Osteocyte (in vitro differentiated cells): ENCODE measurements around the gene EPB41L2. TPM values are rescaled to one million over a fixed set of nuclear protein-coding genes. Genes with fewer than 3 reads are reported as not detected.
A peak's percentile ranks its signal among the peaks of the same experiment; 100 is the strongest.

Source experiments
- DNase-seq: peaks from one replicate; pipeline ENCODE4 v3.0.0; 2021; ENCODE audit warnings: mixed read lengths; ENCODE audit not compliant: unreplicated experiment; ENCODE audit errors: extremely low spot score
- H3K27ac Mint-ChIP-seq: one replicate; pipeline ENCODE4 v1.8.0; 2021; ENCODE audit warnings: mild to moderate bottlenecking, mixed read lengths; ENCODE audit not compliant: unreplicated experiment
- H3K27me3 Mint-ChIP-seq: one replicate; pipeline ENCODE4 v1.8.0; 2021; ENCODE audit warnings: mixed read lengths; ENCODE audit not compliant: unreplicated experiment
- H3K36me3 Mint-ChIP-seq: one replicate; pipeline ENCODE4 v1.8.0; 2021; ENCODE audit warnings: mixed read lengths; ENCODE audit not compliant: unreplicated experiment
- H3K4me1 Mint-ChIP-seq: one replicate; pipeline ENCODE4 v1.8.0; 2021; ENCODE audit warnings: mixed read lengths; ENCODE audit not compliant: unreplicated experiment
- H3K4me3 Mint-ChIP-seq: one replicate; pipeline ENCODE4 v1.8.0; 2021; ENCODE audit warnings: mild to moderate bottlenecking, moderate library complexity, mixed read lengths; ENCODE audit not compliant: unreplicated experiment
- H3K9me3 Mint-ChIP-seq: one replicate; pipeline ENCODE4 v1.8.0; 2021; ENCODE audit warnings: mixed read lengths; ENCODE audit not compliant: unreplicated experiment
- total RNA-seq: library from RNA; stranded (reverse); gene quantifications from 2 replicates; pipeline ENCODE4 v1.2.1, GENCODE V29; 2021
- TF ChIP-seq, protein P1 (sequence below): fragments of 200-600 bp; sonication (generic); IDR thresholded peaks from 2 replicates; pipeline ENCODE4 v1.5.0; 2021; ENCODE audit warnings: antibody characterized with exemption, mild to moderate bottlenecking, moderate library complexity

EPB41L2 gene
- total RNA-seq, 1 donor from 2014 or later: 65.3 TPM

GRCh38 chr6:130841128-130841728 is 221.8 kb downstream of the EPB41L2 start:
- H3K27me3 Mint-ChIP-seq: no peaks in the 10 kb centered on the region
- no peak overlapping the region for H3K4me3 Mint-ChIP-seq
- peaks cover 2% of the 10 kb centered on the region for H3K36me3 Mint-ChIP-seq
- no peak overlapping the region for H3K27ac Mint-ChIP-seq
- H3K4me1 Mint-ChIP-seq: peaks cover 28% of the 10 kb centered on the region
- H3K9me3 Mint-ChIP-seq: no peaks in the 10 kb centered on the region
- TF ChIP-seq, protein P1, sequence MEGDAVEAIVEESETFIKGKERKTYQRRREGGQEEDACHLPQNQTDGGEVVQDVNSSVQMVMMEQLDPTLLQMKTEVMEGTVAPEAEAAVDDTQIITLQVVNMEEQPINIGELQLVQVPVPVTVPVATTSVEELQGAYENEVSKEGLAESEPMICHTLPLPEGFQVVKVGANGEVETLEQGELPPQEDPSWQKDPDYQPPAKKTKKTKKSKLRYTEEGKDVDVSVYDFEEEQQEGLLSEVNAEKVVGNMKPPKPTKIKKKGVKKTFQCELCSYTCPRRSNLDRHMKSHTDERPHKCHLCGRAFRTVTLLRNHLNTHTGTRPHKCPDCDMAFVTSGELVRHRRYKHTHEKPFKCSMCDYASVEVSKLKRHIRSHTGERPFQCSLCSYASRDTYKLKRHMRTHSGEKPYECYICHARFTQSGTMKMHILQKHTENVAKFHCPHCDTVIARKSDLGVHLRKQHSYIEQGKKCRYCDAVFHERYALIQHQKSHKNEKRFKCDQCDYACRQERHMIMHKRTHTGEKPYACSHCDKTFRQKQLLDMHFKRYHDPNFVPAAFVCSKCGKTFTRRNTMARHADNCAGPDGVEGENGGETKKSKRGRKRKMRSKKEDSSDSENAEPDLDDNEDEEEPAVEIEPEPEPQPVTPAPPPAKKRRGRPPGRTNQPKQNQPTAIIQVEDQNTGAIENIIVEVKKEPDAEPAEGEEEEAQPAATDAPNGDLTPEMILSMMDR: no peak
- DNase-seq: no peak

DNA sequence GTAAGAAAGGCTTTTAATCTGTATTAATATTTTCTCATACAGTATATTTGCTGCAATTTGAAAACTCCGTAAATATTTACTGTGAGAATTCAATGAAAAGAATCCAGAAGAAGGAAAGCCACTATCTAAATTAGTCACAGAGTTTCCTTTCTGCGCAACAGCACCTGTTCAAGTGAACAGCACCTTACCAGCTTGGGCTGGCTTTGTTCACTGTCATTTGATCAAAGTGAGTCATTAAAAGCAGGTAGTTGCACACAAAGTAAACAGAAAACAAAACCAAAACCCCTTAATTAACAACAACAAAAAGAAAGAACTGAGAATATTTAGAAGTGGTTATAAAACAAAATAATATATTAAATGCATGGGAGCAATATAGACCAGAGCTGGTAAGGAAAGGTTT is 223.0 kb downstream of the EPB41L2 start:
- H3K27ac Mint-ChIP-seq: no peak overlapping the region
- H3K36me3 Mint-ChIP-seq: peaks cover 2% of the 10 kb centered on the region
- TF ChIP-seq, protein P1: no peak
- H3K4me3 Mint-ChIP-seq: no peak overlapping the region
- no peaks in the 10 kb centered on the region for H3K27me3 Mint-ChIP-seq
- DNase-seq: no peak
- no peaks in the 10 kb centered on the region for H3K9me3 Mint-ChIP-seq
- peaks cover 30% of the 10 kb centered on the region for H3K4me1 Mint-ChIP-seq

DNA sequence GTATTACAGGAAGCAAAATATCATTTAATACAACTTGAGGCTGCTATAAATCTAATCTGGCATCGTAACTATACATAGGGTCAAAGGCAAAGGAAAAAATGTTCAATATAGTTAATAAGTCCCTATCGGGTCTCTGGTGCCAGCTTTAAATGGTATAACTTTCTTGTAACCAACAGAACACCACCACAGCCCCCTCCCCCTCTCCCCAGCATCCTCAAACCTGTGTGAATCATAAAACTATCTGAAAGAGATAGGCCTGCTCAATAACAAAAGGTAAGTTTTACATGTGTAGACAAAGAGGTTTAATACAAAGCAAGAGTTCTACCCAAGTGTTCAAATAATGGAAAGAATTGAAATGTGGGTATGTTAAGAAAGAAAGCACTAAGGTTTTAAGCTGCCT is 223.7 kb downstream of the EPB41L2 start:
- H3K27me3 Mint-ChIP-seq: no peaks in the 10 kb centered on the region
- H3K4me1 Mint-ChIP-seq: peaks cover 30% of the 10 kb centered on the region
- no peak overlapping the region for H3K4me3 Mint-ChIP-seq
- TF ChIP-seq, protein P1: no peak
- H3K27ac Mint-ChIP-seq: peak overlapping the region; percentile 11
- H3K9me3 Mint-ChIP-seq: no peaks in the 10 kb centered on the region
- no peak for DNase-seq
- peaks cover 2% of the 10 kb centered on the region for H3K36me3 Mint-ChIP-seq

DNA sequence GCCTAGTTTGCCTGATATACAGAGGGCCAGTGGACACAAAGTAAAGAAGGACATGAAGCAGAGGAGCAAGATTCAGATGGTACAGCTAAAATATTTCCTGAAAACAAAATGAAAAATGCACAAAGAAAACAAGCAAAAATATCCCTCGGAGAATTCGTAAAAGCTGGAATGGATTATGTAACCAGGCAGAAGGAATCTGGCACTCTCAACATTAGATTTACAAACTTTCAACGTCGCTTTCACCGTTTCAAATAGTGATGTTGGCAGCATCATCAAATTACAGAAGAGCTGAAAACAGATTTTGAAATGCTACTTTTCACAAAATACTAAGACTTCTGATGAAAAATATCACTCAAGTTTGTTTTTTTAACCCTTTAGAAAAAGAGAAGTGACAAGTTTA is 224.1 kb downstream of the EPB41L2 start:
- Mint-ChIP-seq H3K27ac (no peak overlapping the region), H3K4me3 (no peak overlapping the region), H3K27me3 (no peaks in the 10 kb centered on the region), H3K9me3 (no peaks in the 10 kb centered on the region), H3K36me3 (peaks cover 2% of the 10 kb centered on the region), H3K4me1 (peaks cover 30% of the 10 kb centered on the region)
- TF ChIP-seq, protein P1: no peak
- no peak for DNase-seq

- TF ChIP-seq, protein P1: no peak
- H3K4me1 Mint-ChIP-seq: peaks cover 29% of the 10 kb centered on the region
- no peak overlapping the region for H3K27ac Mint-ChIP-seq
- H3K36me3 Mint-ChIP-seq: peaks cover 2% of the 10 kb centered on the region
- no peaks in the 10 kb centered on the region for H3K9me3 Mint-ChIP-seq
- DNase-seq: no peak
- H3K27me3 Mint-ChIP-seq: no peaks in the 10 kb centered on the region
- H3K4me3 Mint-ChIP-seq: no peak overlapping the region
These were observed 224.7 kb downstream of the EPB41L2 start for GRCh38 chr6:130838250-130838860.
